DMS53 treated with DMSO at 0.1 percent for 48 hours (cell line): ENCODE measurements around the gene DNAH8.
A peak's percentile ranks its signal among the peaks of the same experiment; 100 is the strongest.

Experiments
- DNase-seq: peaks from one replicate; lab custom pipeline; 2025; ENCODE audit not compliant: unreplicated experiment; lab: John Stamatoyannopoulos, UW

DNAH8 gene

GRCh38 chr6:39048481-39049399 lies 333.6 kb downstream of the DNAH8 start, which contains the start of gene GLP1R:
Gene GLP1R, plus strand, starts transcription at chr6:39048781. Its CDS starts 60 bp downstream, at chr6:39048841.
- DNase-seq: peak; percentile 6

GRCh38 chr6:39049575-39050283 lies 334.6 kb downstream of the DNAH8 start:
- no peak for DNase-seq

- DNase-seq: no peak
Measured at GRCh38 chr6:39050453-39051112, 335.5 kb downstream of the DNAH8 start.

- no peak for DNase-seq
Measured at GRCh38 chr6:39051399-39052122, 336.4 kb downstream of the DNAH8 start.

- DNase-seq: no peak
Measured at GRCh38 chr6:39053016-39053624, 338.0 kb downstream of the DNAH8 start.

GRCh38 chr6:39053854-39054576 lies 338.9 kb downstream of the DNAH8 start:
- DNase-seq: no peak

GRCh38 chr6:39054577-39055142 lies 339.5 kb downstream of the DNAH8 start:
- DNase-seq: no peak

- no peak for DNase-seq
Measured at GRCh38 chr6:39055661-39056060, 340.6 kb downstream of the DNAH8 start.

- DNase-seq: no peak
Measured at GRCh38 chr6:39056191-39056590, 341.1 kb downstream of the DNAH8 start.

- no peak for DNase-seq
Measured at GRCh38 chr6:39056681-39057080, 341.6 kb downstream of the DNAH8 start.

GRCh38 chr6:39057251-39058155 lies 342.4 kb downstream of the DNAH8 start:
- no peak for DNase-seq

GRCh38 chr6:39058471-39059147 lies 343.5 kb downstream of the DNAH8 start:
- DNase-seq: no peak

- DNase-seq: no peak
Measured at GRCh38 chr6:39059496-39060310, 344.6 kb downstream of the DNAH8 start.

GRCh38 chr6:39060467-39061160 lies 345.5 kb downstream of the DNAH8 start:
- DNase-seq: no peak

- no peak for DNase-seq
Measured at GRCh38 chr6:39061182-39061581, 346.1 kb downstream of the DNAH8 start.

- DNase-seq: no peak
Measured at GRCh38 chr6:39061588-39061987, 346.5 kb downstream of the DNAH8 start.
